Subcutaneous adipose tissue (tissue), 4 donors: ENCODE results near the gene PPP2R5C. TPM values are rescaled to one million over a fixed set of nuclear protein-coding genes. Genes with fewer than 3 reads are reported as not detected.

Source experiments
- CTCF ChIP-seq: fragments of 450-650 bp; IDR thresholded peaks from one replicate; pipeline ENCODE4 v1.5.1; 2016; ENCODE audit warnings: low read depth, mild to moderate bottlenecking, control low read depth, antibody characterized with exemption, moderate library complexity
- total RNA-seq, 4 donors: library from RNA; depleted of rRNA; stranded (reverse); fragments of >200 nt; gene quantifications; one replicate each; pipeline ENCODE4 v1.1.0, GENCODE V29; 2016

PPP2R5C gene
- total RNA-seq, 4 donors from 2014 or later, result 98.9 to 127 (median 102) TPM

GRCh38 chr14:101867854-101868253 lies 106.3 kb downstream of the PPP2R5C start:
- TF ChIP-seq CTCF, result no peak

DNA sequence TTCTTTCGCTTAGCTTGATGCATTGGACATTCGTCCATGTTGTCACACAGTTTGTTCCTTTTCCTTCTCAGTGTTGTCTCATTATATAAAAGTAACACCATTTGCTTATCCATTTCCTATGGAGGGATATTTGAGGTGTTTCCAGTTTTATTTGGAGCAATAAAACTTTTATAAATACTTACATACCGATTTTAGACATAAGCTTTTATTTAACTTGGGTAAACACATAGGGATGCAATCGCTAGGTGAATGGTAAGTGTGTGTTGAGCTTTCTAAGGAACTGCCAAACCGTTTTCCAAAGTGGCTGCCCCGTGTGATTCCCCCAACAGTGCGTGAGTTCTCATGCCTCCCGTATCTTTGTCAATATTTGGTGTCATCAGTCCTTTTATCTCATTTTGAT lies 107.7 kb downstream of the PPP2R5C start:
- no peak for TF ChIP-seq CTCF

- TF ChIP-seq CTCF, result no peak
Measured at GRCh38 chr14:101870273-101870939, 108.9 kb downstream of the PPP2R5C start.

- TF ChIP-seq CTCF, result no peak
Measured at GRCh38 chr14:101872346-101872745, 110.8 kb downstream of the PPP2R5C start.

DNA sequence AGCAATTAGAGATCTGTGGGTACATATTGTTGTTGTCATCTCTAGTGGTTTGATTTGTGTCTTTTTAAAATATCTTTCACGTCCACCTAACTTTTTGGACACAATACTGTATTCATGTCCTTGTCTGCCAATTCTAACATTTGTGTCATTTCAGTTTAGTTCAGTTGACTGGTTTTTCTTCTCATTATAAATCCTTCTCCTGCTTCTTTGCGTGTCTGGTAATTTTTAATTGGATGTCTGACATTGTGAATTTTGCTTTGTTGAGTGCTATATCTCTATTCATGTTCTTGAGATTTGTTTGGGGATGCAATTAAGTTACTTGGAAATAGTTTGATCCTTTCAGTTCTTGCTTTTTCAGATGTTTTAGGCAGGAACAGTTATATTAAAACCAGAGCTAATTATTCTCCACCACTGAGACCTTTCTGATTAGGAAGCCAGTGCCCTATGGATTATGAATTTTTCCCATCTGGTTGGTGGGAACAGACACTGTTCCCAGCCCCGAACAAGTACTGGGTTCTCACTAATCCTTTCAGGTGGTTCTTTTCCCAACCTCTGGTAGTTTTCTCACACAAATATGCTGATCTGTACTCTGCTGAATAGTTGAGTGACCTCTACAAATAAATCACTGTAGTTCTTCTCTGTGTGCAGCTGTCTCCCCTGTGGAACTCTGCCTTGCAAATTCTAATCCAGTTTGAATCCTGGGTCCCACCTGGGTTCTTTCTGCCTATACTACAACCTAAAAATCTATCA lies 111.7 kb downstream of the PPP2R5C start:
- TF ChIP-seq CTCF, result no peak

DNA sequence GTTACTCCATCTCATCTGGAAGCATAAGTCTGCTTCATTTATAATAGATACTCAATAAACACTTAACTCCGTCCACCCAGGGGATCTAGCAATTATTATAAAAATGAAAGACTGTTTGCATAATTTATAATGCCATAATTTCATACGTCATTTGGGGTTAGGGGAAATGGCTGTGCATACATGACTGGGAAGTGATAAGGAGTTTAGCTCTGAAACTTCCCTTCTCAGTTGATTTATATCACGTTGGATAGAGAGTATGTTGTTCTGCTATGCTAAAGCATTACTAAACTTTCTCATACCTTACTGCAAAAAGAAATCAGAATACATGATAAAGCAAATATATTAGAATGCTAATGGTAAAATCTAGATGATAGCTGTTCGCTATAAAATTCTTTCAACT lies 112.5 kb downstream of the PPP2R5C start:
- no peak for TF ChIP-seq CTCF

DNA sequence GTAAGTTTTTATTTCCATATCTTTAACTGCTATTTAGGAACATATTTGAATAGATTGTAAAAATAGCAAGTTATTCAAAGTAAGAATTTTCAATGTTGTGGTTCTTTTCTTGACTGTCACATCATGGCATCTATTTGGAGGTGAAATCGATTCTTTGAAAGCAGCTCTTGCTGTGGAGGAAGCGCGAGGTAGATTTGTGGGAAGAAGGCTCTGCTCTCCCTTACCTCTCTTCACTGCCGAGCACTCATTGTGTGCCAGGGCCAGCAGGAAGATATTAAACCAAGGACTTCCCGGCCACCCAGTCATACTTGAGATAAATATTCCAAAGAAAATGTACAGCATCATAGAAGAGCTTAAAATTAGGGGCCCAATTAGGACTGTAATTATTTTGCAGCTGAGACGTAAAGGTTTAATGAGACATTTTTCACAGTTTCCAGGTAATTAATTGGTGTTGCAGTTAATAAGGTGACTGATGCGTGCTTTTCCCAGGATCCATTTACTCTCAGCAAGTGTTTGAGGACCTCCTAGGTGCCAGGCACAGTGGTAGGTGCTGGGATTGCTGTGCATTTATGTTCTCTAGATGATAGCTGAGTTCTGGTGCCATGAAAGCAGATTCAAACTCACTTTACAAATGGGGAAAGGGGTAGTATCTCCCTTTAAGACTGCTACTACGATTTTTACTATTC lies 113.7 kb downstream of the PPP2R5C start:
- TF ChIP-seq CTCF, result no peak
